ENCODE results near the gene DLG4. TPM values are rescaled to one million over a fixed set of nuclear protein-coding genes. Genes with fewer than 3 reads are reported as not detected.
"Not testable (repeated sequence)": the region's sequence is repeated elsewhere in the genome, so short reads cannot be mapped to it uniquely, and the experiment has no call there.

The DLG4 gene
- total RNA-seq, 1 experiment from 2014 or later, result 38.3 TPM

GRCh38 chr17:7246779-7247178, 27.1 kb upstream of the DLG4 start:
- H3T11ph ChIP-seq (ENCODE audit: low read length), result no peak overlapping the region
- no peak overlapping the region for H2BK5ac ChIP-seq (ENCODE audit: insufficient read length, low read length)
- peaks cover 13% of the 10 kb centered on the region for H3K79me1 ChIP-seq (ENCODE audit: insufficient read depth, low read depth, low read length, poor library complexity, severe bottlenecking)
- H4K5ac ChIP-seq (ENCODE audit: insufficient read length, low read depth, low read length), result no peak overlapping the region
- peaks cover 23% of the 10 kb centered on the region; the same call in 1 of the 2 replicates for H3K79me2 ChIP-seq (ENCODE audit: insufficient read depth, low read length)
- no peak overlapping the region for H3K27ac ChIP-seq (ENCODE audit: insufficient read length, low read depth, low read length)
- H3K9ac ChIP-seq (ENCODE audit: extremely low read depth, insufficient read length, low read length), result no peak overlapping the region
- no peak overlapping the region for H4K91ac ChIP-seq (ENCODE audit: insufficient read length, low read depth, low read length)
- H3K23ac ChIP-seq (ENCODE audit: insufficient read length, low read depth, low read length), result no peak overlapping the region
- no peak overlapping the region for H2BK12ac ChIP-seq (ENCODE audit: insufficient read length, low read depth, low read length)
- Mint-ChIP-seq H3K36me3 (ENCODE audit: insufficient read depth in 1 of 3, low read depth in 3 of 3) (peaks cover 23 to 35% (median 34%) of the 10 kb centered on the region in 3 experiments), H3K27me3 (ENCODE audit: low read depth) (no peaks in the 10 kb centered on the region; the same call in 1 of the 2 replicates), H3K4me3 (peak overlapping the region in 1 of 2 experiments; percentile 47; a peak in 1 of 5 replicates), H3K9me3 (no peaks in the 10 kb centered on the region; a peak in 1 of 5 replicates), H3K4me1 (peaks cover 29 to 35% of the 10 kb centered on the region in 2 experiments), H3K27ac (peak overlapping the region in 2 of 3 experiments; percentile 29 to 32; a peak in 2 of 7 replicates)
- TF ChIP-seq, protein P1, sequence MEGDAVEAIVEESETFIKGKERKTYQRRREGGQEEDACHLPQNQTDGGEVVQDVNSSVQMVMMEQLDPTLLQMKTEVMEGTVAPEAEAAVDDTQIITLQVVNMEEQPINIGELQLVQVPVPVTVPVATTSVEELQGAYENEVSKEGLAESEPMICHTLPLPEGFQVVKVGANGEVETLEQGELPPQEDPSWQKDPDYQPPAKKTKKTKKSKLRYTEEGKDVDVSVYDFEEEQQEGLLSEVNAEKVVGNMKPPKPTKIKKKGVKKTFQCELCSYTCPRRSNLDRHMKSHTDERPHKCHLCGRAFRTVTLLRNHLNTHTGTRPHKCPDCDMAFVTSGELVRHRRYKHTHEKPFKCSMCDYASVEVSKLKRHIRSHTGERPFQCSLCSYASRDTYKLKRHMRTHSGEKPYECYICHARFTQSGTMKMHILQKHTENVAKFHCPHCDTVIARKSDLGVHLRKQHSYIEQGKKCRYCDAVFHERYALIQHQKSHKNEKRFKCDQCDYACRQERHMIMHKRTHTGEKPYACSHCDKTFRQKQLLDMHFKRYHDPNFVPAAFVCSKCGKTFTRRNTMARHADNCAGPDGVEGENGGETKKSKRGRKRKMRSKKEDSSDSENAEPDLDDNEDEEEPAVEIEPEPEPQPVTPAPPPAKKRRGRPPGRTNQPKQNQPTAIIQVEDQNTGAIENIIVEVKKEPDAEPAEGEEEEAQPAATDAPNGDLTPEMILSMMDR (conservative IDR thresholded peaks at IDR 0.05), result no peak
- H2AK5ac ChIP-seq (ENCODE audit: insufficient read length, low read length), result no peak overlapping the region
- no peaks in the 10 kb centered on the region for H4K20me1 ChIP-seq (ENCODE audit: control insufficient read depth, insufficient read depth, insufficient read length)
- no peak overlapping the region for H3K18ac ChIP-seq (ENCODE audit: insufficient read length, low read depth, low read length)
- H2BK20ac ChIP-seq (ENCODE audit: low read depth, low read length, poor library complexity, severe bottlenecking), result no peak overlapping the region
- H3K9me3 ChIP-seq (ENCODE audit: control insufficient read depth, low read depth, low read length), result no peaks in the 10 kb centered on the region
- no peak overlapping the region for H2BK15ac ChIP-seq (ENCODE audit: low read depth, low read length)
- no peaks in the 10 kb centered on the region for H3K27me3 ChIP-seq (ENCODE audit: insufficient read depth, low read length)
- no peaks in the 10 kb centered on the region; the same call in 1 of the 2 replicates for H3K4me1 ChIP-seq (ENCODE audit: insufficient read depth, low read length)
- H3K14ac ChIP-seq (ENCODE audit: insufficient read depth, low read length), result no peak overlapping the region
- H3K56ac ChIP-seq (ENCODE audit: insufficient read length, low read depth, low read length), result no peak overlapping the region
- no peak overlapping the region for H3K4ac ChIP-seq (ENCODE audit: low read depth, low read length)
- DNase-seq, result no peak
- no peak overlapping the region for H4K8ac ChIP-seq (replicated peaks; ENCODE audit: insufficient read length, low read depth, low read length)
- peaks cover 8% of the 10 kb centered on the region for H3K23me2 ChIP-seq (ENCODE audit: insufficient read length, low read depth, low read length, poor library complexity, severe bottlenecking)
- no peak overlapping the region for H3K4me2 ChIP-seq (ENCODE audit: insufficient read depth, insufficient read length, low read length)
- H2BK120ac ChIP-seq (ENCODE audit: low read depth, low read length, poor library complexity, severe bottlenecking), result no peak overlapping the region
- WGBS (ENCODE audit: extremely low coverage, insufficient read length, low lambda C conversion rate), result no CpG with 5 or more reads among the region's 5 CpGs
- H2AFZ ChIP-seq (ENCODE audit: low read length), result no peak overlapping the region

DNA sequence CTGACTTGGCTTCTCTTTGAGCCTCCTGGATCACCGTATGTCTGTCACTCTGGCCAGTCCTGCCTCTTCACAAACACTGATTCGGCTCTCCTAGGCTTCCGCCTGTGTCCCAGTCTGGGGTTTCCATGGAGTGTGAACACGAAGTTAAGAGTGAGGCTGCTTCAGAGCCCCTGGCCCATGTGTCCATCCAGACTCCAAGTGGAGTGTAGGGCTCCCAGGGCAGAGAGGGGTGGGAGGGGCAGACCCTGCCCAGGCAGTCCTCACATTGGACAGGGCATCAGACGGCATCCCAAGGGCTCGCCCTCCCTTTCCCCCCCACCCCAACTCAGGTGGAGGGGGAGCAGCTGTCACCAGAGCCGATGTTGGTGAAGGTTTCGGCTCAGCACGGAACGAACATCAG, 24.2 kb upstream of the DLG4 start:
- not testable (repeated sequence) for H3K23ac ChIP-seq (ENCODE audit: insufficient read length, low read depth, low read length); H3K23me2 ChIP-seq (ENCODE audit: insufficient read length, low read depth, low read length, poor library complexity, severe bottlenecking); H2AK5ac ChIP-seq (ENCODE audit: insufficient read length, low read length); H4K5ac ChIP-seq (ENCODE audit: insufficient read length, low read depth, low read length); H3K27me3 ChIP-seq (ENCODE audit: insufficient read depth, low read length); H2BK15ac ChIP-seq (ENCODE audit: low read depth, low read length); H4K20me1 ChIP-seq (ENCODE audit: control insufficient read depth, insufficient read depth, insufficient read length); H2BK5ac ChIP-seq (ENCODE audit: insufficient read length, low read length); H3K4ac ChIP-seq (ENCODE audit: low read depth, low read length); H2BK12ac ChIP-seq (ENCODE audit: insufficient read length, low read depth, low read length); H3K79me1 ChIP-seq (ENCODE audit: insufficient read depth, low read depth, low read length, poor library complexity, severe bottlenecking); H4K8ac ChIP-seq (replicated peaks; ENCODE audit: insufficient read length, low read depth, low read length); H3K4me2 ChIP-seq (ENCODE audit: insufficient read depth, insufficient read length, low read length); H2BK120ac ChIP-seq (ENCODE audit: low read depth, low read length, poor library complexity, severe bottlenecking); H3K27ac ChIP-seq (ENCODE audit: insufficient read length, low read depth, low read length); H3K56ac ChIP-seq (ENCODE audit: insufficient read length, low read depth, low read length); DNase-seq; H4K91ac ChIP-seq (ENCODE audit: insufficient read length, low read depth, low read length); H3K14ac ChIP-seq (ENCODE audit: insufficient read depth, low read length); H2BK20ac ChIP-seq (ENCODE audit: low read depth, low read length, poor library complexity, severe bottlenecking); H3K9me3 ChIP-seq (ENCODE audit: control insufficient read depth, low read depth, low read length); H3K18ac ChIP-seq (ENCODE audit: insufficient read length, low read depth, low read length); H3K4me1 ChIP-seq (ENCODE audit: insufficient read depth, low read length); H3K9me3 Mint-ChIP-seq; H3K27me3 Mint-ChIP-seq (ENCODE audit: low read depth); H3K9ac ChIP-seq (ENCODE audit: extremely low read depth, insufficient read length, low read length); H2AFZ ChIP-seq (ENCODE audit: low read length); H3T11ph ChIP-seq (ENCODE audit: low read length); H3K79me2 ChIP-seq (ENCODE audit: insufficient read depth, low read length)
- Mint-ChIP-seq H3K4me1 (peaks cover 36 to 37% of the 10 kb centered on the region in 2 experiments), H3K4me3 (peak overlapping the region; percentile 95 to 97; a peak in 3 of 5 replicates), H3K27ac (peak overlapping the region in 1 of 3 experiments; percentile 88; a peak in 2 of 7 replicates), H3K36me3 (ENCODE audit: insufficient read depth in 1 of 3, low read depth in 3 of 3) (peaks cover 27 to 49% (median 47%) of the 10 kb centered on the region in 3 experiments)
- no CpG with 5 or more reads among the region's 10 CpGs for WGBS (ENCODE audit: extremely low coverage, insufficient read length, low lambda C conversion rate)

Measured in H9 (cell line).